Mammary epithelial cell (primary cell): ENCODE data around the gene PTK7.

Experiments
- EZH2 ChIP-seq: IDR thresholded peaks from 2 replicates; pipeline ENCODE4 v1.6.1; 2012; ENCODE audit warnings: low read length, inconsistent platforms, borderline replicate concordance
- TF ChIP-seq, protein P1 (sequence below), 2 donors: IDR thresholded peaks in 1 of 2; conservative IDR thresholded peaks in 1 of 2; 2 replicates each; pipeline ENCODE4 v1.5.1; 2011 to 2012; ENCODE audit warnings: inconsistent platforms in 2 of 2, low read length in 2 of 2, mild to moderate bottlenecking in 2 of 2, control low read depth in 1 of 2, low read depth in 1 of 2; ENCODE audit not compliant: insufficient read depth in 1 of 2; ENCODE audit errors: extremely low read depth in 1 of 2

DNA sequence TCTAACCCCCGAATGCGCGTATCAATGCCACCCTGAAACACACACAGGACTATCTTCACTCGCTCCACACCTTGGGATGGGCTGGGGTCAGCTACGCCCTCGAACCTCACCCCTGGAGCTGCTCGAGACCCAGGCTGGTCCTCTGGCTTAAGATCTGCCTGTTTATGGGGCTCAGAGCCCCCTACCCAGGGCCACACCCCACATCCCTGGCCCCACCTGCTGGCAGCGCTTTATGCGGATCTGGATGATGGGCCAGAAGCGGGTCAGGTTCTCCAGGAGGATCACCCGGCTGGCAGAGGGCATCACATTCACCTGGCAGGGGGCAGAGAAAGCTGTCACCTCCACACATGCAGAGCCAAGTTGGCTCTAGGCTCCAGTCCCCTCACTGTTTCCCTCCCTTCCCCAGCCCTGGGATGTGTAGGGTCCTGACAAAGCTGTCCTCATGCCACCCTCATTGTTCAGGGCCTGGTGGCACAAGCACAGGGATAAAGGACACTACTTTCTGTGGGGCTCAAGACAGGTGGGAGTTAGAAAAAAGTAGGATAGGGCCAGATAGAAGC is 30.7 kb upstream of the PTK7 start:
- TF ChIP-seq, protein P1, sequence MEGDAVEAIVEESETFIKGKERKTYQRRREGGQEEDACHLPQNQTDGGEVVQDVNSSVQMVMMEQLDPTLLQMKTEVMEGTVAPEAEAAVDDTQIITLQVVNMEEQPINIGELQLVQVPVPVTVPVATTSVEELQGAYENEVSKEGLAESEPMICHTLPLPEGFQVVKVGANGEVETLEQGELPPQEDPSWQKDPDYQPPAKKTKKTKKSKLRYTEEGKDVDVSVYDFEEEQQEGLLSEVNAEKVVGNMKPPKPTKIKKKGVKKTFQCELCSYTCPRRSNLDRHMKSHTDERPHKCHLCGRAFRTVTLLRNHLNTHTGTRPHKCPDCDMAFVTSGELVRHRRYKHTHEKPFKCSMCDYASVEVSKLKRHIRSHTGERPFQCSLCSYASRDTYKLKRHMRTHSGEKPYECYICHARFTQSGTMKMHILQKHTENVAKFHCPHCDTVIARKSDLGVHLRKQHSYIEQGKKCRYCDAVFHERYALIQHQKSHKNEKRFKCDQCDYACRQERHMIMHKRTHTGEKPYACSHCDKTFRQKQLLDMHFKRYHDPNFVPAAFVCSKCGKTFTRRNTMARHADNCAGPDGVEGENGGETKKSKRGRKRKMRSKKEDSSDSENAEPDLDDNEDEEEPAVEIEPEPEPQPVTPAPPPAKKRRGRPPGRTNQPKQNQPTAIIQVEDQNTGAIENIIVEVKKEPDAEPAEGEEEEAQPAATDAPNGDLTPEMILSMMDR (conservative IDR thresholded peaks at IDR 0.05 in 1 of 2, IDR thresholded peaks at IDR 0.05 in 1 of 2; ENCODE audit: extremely low read depth in 1 of 2, insufficient read depth in 1 of 2, low read depth in 1 of 2, low read length in 2 of 2) = no peak
- no peak for TF ChIP-seq EZH2
